NCI-H187 treated with DMSO at 0.1 percent for 48 hours (cell line): ENCODE data around the gene COL24A1.
"Not testable (repeated sequence)": the region's sequence is repeated elsewhere in the genome, so short reads cannot be mapped to it uniquely, and the experiment has no call there.

ENCODE experiments used
- DNase-seq: peaks from one replicate; lab custom pipeline; 2025; lab: John Stamatoyannopoulos, UW

The COL24A1 gene

DNA sequence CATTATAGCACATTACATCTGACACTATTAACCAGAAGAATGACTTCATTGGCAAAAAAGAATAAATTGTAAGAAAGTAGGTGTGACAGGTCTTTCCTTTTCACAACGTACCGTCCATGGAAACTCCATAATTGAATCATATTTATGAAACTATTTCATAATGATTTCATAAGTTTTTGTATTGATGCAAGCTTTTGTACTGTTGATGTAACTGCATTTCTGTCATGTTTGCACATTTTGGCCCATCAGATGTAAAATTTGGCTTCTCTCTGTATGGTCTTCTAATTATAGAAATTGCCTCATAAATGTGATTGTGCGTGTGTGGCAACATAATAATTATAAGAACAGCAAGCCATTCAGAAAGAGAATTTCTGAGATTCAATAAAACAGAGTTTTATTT is 267.7 kb downstream of the COL24A1 start:
- no peak for DNase-seq

DNA sequence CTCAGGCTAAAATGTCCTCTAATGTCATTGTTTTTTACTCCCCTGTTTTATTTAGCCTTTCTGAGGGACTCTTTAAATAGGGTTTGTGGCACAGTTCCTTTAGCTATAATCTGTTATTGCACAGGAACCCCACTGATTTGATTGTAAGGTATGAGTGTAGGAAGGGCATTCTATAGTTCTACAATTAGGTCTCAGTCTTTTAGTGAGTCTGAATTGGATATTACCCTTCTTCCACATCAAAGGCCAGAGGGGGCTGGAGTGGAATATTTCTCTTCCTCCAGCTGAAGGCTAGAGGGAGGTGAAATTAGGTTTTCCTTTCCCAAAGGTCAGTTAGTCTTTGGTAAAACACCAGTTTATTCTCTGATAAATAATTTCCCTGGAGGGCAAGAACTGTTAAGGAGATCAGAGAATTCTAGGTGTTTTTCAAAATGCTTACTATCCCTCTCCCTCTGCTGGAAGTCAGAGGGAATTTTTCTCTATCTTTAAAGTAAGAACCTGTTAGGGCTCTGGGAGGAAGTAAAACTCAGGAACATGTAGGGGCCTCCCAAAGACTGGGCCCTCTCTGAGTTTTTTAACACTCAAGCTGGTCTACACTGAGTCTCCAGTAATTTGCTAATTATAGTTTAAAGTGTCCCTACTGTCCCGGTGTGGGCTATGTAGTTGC is 272.1 kb downstream of the COL24A1 start:
- no peak for DNase-seq

DNA sequence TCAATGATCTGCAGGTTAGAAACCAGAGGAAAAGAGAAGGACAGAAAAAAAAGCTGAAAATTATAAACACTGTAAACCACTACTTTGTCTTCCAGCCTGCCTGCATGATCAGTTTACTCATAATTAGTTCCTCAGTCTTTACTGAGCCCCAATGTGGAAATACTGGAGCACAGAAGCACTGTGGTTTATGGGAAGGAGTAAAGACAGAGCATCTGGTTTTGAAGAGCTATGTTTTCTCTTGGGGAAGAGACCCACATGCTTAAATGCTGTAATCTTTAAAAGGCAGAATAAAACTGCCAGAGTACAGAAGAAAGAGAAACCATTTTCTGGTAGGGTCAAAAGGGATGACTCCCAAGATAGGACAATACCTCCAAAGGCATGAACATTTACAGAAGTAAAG is 289.4 kb downstream of the COL24A1 start:
- DNase-seq, result no peak

DNA sequence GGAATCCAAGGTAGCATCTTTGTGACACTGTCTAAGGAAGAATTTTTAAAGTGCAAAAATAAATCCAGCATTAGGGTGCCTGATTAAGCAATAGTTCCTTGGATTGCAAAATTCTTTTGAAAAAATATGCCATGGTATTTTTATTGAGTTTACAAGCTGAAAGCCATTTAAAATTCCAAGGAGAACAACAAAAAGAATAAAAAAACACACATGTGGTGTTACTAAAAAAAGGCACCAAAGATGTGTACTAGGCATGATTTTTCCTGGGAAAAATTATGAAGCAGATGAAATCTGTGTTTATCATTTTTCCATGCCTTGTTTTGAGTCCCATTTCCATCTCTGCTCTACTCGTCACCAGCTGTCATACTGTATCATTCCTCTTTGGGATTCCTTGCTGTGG is 291.4 kb downstream of the COL24A1 start:
- no peak for DNase-seq

DNA sequence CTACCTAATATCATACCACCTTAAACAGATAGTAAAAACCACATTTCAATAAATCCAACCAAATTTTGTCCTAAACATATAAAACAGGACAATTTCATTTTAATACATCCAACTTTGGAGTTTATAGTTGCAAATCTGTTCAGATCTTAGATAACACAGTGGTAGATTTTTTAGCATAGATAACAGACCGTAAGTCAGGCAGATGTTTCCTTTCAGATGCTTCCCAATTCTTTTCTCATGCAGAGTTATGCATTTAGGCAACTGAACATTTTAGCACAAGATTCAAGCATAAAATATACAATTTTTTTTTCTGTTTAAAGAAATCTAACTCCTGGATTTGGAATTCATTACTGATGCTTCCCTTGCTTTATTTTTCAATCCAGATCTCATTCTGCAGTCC is 291.8 kb downstream of the COL24A1 start:
- DNase-seq, result no peak

DNA sequence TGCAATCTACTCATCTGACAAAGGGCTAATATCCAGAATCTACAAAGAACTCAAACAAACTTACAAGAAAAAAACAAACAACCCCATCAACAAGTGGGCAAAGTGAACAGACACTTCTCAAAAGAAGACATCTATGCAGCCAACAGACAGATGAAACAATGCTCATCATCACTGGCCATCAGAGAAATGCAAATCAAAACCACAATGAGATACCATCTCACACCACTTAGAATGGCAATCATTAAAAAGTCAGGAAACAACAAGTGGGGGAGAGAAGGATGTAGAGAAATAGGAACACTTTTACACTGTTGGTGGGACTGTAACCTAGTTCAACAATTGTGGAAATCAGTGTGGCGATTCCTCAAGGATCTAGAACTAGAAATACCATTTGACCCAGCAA is 292.9 kb downstream of the COL24A1 start:
- not testable (repeated sequence) for DNase-seq

DNA sequence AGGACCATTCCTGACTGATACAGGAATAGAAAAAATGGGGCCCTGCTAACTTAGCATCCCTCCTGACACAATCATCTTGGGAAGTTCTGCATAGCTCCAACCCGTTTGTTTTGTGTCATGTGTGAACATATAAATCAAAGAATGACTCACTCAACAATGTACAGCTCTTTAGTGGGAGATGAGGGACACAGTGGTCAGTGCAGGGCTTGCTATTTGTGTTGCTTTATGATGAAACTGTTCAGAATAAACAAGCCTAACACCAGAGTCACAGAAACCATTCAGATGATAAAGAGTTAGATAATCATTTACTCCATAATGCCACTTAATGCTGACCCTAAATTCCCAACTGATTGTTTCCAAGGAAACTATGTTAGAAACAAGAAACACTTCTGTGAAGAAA is 294.1 kb downstream of the COL24A1 start:
- no peak for DNase-seq

DNA sequence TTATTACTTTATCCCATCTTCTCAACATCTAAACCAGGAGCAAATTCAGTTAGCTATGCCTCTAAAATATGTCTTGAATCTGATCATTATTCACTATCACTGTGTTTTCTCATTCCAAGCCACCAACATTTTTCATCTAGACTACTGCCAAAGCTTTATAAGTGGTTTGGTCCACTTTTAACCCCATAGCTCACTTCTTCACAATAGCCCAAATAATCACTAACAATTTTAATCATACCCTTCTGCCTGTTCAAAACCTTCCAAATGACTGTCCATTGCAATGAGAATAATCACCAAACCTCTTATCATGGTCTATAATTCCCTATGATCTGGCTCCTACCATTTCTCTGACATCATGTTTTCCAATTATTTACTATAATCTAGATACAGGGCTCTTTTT is 298.6 kb downstream of the COL24A1 start:
- DNase-seq, result no peak

DNA sequence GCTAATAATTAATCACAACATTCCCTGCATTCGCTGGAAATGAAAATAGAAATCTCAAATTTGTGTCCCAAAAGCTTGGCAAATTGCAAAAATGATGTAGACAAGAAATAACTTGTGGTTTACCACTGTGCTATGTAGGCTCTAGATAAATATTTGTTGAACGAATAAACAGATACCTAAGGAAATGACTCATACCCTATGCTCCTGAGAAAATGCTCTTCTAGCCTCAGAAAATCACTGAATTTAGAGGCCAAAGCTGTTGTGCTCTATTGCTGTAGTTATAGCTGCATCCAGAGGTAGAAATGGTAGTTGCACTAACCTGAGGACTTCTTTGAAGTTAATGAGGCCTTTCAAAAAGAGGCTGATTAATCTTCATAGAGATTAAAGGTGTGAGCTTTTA is 306.3 kb downstream of the COL24A1 start:
- no peak for DNase-seq

DNA sequence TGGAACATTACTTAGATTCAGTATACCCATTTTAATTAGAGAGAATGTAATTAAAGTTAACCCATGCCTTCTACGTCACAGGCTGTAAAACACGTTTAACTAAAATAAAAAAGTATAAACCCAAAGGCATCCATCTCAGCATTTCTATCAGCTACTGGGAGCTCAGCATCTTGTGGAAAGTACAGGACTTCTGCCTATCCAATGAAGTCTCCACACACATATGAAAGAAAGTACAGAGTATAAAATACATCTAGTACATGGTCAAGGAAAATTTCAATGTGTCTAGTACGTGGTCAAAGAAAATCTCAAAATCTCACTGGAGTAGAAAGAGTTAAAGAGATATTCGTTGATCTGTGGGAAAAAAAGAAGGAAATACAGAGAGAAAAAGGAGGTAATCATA is 306.9 kb downstream of the COL24A1 start:
- no peak for DNase-seq

DNA sequence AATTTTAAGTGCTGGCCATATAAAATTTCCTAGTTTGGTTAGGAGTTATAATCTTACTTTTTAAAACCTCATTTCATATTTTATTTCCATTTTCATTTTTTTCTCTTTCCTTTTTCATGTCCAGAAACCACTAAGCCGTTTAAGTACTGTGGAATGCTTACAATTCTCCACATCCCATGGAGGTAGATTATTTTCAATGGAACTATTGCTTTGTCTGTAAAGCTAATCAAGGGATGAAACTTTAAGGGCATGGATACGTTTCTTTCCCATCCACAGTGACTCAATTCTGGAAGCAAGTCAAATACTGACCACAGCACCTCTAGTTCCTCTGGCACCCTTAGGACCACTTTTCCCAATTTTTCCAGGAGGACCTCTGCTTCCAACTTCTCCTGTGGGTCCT is 309.2 kb downstream of the COL24A1 start:
- DNase-seq, result no peak

DNA sequence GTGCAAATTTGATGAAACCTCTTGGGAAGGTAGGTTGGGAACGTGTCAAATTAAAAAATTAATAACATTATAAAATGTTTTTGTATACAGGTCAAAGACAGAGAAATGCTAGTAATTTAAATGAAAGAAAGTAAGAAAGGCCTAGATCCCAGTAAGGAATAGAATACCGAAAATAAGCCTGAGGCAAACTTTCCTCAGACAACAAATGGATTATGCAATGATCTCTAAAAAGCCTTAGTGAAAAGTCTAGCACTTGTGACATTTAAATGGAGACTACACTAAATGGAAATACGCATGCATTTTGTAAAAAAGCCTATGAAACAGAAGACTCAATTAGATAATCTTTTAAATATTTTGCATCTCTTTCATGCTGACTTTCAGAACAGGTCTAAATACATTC is 309.9 kb downstream of the COL24A1 start:
- DNase-seq, result no peak

DNA sequence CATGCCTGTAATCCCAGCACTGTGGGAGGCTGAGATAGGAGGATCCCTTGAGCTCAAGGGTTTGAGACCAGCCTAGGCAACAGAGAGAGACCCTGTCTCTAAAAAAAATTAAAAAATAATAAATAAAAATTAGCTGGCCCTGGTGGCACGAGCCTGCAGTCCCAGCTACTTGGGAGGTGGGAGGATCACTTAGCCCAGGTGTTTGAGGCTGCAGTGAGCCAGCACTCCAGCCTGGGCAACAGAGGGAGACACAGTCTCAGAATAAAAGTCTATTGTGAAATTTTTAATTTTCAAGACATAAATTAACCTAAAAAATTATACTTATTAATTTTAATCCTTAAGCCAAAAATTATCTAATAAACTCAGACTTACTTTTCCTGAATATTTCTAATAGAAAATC is 317.1 kb downstream of the COL24A1 start:
- no peak for DNase-seq

DNA sequence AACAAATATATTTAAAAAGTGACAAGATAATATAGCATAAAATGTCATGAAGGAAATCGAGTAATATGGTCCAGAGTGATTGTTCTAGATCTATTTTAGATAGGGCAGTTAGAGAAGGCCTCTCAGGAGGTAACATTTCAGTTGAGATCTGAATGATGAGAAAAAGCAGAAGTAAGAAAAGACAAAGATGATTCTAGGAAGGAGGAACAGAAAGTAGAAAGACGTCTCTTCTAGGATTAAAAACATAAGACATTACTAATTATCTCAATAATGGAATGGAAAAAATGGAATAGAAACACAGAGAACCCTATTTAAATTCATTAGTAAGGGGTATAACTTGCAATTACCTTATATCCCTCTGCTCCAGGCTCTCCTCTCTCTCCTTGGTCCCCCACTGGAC is 318.3 kb downstream of the COL24A1 start:
- no peak for DNase-seq

DNA sequence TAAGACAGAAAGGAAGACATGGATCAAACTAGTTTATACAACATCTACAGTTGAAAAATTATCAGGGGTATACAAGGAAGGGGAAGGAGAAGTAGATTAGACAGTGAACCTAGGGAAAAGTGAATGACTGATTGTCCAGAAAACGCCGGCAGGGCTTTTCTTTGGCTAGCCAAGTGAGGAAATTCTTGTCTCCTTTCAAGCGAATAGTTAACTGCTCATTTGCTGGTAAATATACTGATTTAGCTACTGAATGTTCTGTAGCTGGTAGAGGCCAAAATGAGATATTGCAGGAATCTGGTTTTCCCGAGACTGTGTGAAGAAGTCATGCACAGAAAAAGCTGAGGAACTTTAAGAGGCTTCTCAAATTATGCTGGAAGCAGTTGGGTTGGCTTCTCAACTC is 319.8 kb downstream of the COL24A1 start:
- no peak for DNase-seq

DNA sequence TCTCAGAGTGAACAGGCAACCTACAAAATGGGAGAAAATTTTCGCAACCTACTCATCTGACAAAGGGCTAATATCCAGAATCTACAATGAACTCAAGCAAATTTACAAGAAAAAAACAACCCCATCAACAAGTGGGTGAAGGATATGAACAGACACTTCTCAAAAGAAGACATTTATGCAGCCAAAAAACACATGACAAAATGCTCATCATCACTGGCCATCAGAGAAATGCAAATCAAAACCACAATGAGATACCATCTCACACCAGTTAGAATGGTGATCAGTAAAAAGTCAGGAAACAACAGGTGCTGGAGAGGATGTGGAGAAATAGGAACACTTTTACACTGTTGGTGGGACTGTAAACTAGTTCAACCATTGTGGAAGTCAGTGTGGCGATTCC is 323.4 kb downstream of the COL24A1 start:
- DNase-seq, result not testable (repeated sequence)

DNA sequence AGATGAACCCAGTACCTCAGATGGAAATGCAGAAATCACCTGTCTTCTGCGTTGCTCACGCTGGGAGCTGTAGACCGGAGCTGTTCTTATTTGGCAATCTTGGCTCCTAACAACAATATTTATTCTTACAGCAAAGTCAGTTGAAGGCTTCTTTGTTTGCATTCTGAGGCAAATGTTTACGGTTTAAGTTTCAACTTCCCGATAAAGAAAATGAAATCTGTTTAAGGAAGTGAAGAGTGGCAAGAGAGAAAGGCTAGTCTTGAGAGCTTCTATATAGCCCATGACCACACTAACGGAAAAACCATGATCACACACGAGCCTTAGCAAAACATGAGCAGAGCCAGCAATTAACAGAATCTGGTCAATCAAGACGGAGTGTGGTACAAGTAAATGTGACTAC is 325.7 kb downstream of the COL24A1 start:
- DNase-seq, result no peak

DNA sequence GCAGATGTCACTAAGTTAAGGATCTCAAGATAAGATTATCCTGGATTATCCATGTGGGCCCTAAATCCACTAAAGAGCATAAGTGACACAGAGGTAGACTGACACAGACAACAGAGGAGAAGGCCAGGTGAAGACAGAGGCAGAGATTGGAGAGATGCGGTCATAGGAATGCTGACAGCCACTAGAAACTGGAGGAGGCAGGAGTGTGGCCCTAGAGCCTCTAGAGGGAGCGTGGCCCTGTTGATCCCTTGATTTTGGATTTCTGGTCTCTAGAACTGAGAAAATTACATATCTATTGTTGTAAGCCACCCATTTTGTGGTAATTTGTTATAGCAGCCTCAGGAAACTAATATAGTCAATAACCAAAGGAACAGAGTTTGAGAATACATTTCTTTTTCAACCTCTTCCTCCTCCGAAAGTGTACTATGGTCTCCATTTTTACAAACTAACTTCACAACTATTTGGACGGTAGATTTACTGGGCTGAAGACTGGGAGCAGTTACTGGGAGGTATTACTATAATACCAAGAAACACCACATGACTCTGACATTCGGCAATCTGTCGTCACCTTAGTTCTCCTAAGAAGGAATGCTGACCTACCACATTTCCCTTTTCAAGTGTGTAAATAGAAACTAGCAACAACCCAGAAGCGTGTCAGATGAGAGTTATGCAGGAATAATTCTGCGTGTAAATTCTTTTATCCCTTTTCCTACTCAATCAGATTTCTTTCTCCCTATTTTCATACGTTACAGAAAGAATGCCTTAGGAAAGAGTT is 332.3 kb downstream of the COL24A1 start:
- DNase-seq, result no peak

DNA sequence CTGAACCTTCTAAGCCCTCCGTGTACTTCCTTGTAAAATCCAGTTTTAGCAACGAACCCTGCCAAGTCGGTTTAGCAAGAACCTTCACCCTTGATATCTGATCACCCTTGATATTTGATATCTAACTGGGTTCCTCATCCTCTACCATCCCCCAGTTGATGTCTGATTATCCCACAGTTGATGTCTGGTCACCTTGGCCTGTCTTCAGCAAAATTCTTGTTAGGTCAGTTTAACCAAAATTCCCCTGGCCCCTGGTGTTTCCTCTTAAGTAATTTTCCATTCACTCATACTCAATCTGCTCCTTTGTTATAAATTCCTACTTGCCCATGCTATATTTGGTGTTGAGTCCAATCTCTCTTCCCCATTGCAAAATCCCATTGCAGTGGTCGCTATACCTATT is 333.9 kb downstream of the COL24A1 start:
- no peak for DNase-seq

DNA sequence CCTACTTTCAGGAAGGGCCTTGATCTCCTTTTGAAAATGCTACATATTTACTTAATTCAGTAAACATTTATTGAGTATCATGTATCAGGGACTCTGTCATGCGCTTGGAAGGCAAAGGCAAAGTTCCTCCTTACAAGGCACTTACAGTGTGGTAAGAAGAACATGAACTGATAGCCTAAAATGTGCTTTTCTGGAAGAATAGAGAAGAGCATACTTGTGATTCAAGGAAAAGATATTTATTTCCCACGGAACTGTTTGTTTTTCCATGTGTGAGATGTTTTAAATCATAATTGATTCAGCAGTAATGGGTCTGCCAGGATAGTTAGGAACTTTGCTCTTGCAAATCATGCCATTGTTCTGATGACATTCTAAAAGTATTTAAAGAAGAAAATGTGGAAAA is 338.2 kb downstream of the COL24A1 start:
- DNase-seq, result no peak

DNA sequence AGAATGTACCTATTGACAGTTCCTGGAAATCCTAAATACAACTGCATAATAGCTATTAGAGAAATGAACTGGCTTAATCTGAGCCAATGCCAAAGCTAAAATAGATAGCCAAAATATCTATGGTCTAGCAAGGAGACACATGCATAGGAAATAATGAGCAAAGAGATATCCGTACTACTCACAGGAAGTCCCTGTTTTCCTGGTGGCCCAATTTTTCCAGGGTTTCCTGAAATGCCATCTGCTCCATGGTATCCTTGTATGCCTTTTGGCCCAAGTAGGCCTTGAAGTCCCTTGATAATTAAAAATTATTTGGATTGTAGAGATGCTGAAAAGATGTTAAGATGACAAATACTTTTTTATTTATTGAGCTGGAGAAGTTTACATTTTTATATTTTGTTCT is 340.0 kb downstream of the COL24A1 start:
- DNase-seq, result no peak

DNA sequence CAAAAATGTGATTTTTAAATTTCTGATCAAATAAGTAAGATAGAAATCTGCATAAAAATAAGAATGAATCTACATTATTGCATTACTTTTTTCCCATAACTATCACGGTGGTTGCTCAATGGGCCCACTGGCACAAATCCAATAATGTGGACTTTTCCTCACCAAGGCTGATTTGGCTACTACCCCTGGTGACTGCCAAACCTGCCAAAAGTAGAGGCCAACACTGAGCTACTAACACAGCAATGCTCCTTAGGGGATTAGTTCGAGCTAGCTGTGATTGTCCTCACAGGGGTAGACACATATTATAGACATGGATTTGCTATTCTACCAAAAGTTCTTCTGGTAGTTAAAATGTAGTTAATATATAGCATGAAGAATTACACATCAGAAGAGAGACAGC is 340.7 kb downstream of the COL24A1 start:
- DNase-seq, result no peak

DNA sequence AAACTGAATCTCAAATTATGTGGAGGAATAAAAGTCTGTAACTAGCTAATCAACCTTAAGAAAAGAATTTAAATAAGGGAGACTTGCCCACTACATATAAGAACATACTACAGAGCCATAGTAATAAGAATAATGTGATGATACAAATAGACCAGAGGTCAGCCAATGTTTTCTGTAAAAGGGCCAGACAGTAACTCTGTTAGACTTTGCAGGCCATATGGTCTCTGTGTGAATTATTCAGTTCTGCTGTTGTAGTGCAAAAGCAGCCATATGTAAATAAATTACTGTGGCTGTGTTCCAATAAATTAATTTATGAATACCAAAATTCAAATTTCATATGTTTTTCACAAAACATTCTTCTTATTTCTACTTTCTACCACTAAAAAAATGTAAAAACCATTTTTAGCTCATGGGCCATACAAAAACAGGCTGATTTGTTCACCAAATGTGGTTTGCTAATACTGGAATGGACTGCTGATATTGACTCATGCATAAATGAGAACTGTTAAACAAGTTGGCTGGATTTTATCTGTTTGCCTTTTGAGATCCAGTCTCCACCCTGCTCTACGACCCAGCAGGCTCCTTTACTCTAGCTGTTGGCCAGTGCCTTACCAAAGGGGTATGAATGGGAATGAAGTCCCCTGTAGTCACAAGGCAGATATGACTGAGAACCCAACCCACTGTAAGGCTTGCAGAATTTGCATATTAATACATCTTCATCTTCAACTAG is 350.2 kb downstream of the COL24A1 start:
- no peak for DNase-seq
